ENCODE results near the gene KYAT1. TPM values are rescaled to one million over a fixed set of nuclear protein-coding genes. Genes with fewer than 3 reads are reported as not detected.

KYAT1 gene
- total RNA-seq: 10 to 100 TPM; 14.9 to 16.3 TPM

- H3K4me1 Mint-ChIP-seq: peaks cover 36% of the 10 kb centered on the region
Observed at GRCh38 chr9:128881884-128882676, at the start of gene KYAT1, which contains the start of gene LRRC8A. TSS of gene KYAT1 (minus strand) at chr9:128881950. CDS start at chr9:128845405, 36,545 bp downstream. TSS of gene LRRC8A (plus strand) at chr9:128882133. CDS start at chr9:128907165, 25,032 bp downstream.

GRCh38 chr9:128929560-128929959 is 47.8 kb upstream of the KYAT1 start:
- Mint-ChIP-seq H3K9me3 (no peaks in the 10 kb centered on the region), H3K27ac (no peak overlapping the region), H3K4me3 (no peak overlapping the region), H3K27me3 (no peaks in the 10 kb centered on the region), H3K4me1 (peaks cover 11% of the 10 kb centered on the region), H3K36me3 (no peaks in the 10 kb centered on the region)
- DNase-seq (no peak), ATAC-seq (ENCODE audit: low read depth) (no peak)
- POLR2A ChIA-PET: no interaction called here

More at GRCh38 chr9:128881884-128882676, at the start of gene KYAT1, which contains the start of gene LRRC8A:
- POLR2A ChIA-PET: interaction anchor here (0.6 to 4.1 kb wide), 10 partner anchors 16 to 426 kb away, joined by 3 to 34 read pairs (median 3); partner anchors contain the start of gene ODF2
- H3K27me3 Mint-ChIP-seq: no peaks in the 10 kb centered on the region
- peak; percentile 95 for ATAC-seq (ENCODE audit: low read depth)
- peak within 1 kb of the TSS; percentile 99 for H3K4me3 Mint-ChIP-seq
- peaks cover 6% of the 10 kb centered on the region for H3K36me3 Mint-ChIP-seq
- peak; percentile 99 for DNase-seq
- H3K9me3 Mint-ChIP-seq: no peaks in the 10 kb centered on the region
- H3K27ac Mint-ChIP-seq: peak within 1 kb of the TSS; percentile 96

- ATAC-seq (ENCODE audit: low read depth) (no peak), DNase-seq (no peak)
- H3K4me1 Mint-ChIP-seq: peaks cover 11% of the 10 kb centered on the region
- POLR2A ChIA-PET: interaction anchor here (0.7 to 1.2 kb wide), 2 partner anchors 17 to 47 kb away, joined by 3 read pairs; partner anchors contain the start of genes KYAT1 and LRRC8A
- no peaks in the 10 kb centered on the region for H3K27me3 Mint-ChIP-seq
- H3K9me3 Mint-ChIP-seq: no peaks in the 10 kb centered on the region
- no peak overlapping the region for H3K4me3 Mint-ChIP-seq
- no peaks in the 10 kb centered on the region for H3K36me3 Mint-ChIP-seq
- no peak overlapping the region for H3K27ac Mint-ChIP-seq
Observed at GRCh38 chr9:128928624-128929023, 46.9 kb upstream of the KYAT1 start.

GRCh38 chr9:128927731-128928411 is 46.1 kb upstream of the KYAT1 start:
- Mint-ChIP-seq H3K36me3 (no peaks in the 10 kb centered on the region), H3K4me1 (peaks cover 11% of the 10 kb centered on the region), H3K9me3 (no peaks in the 10 kb centered on the region), H3K4me3 (no peak overlapping the region), H3K27me3 (no peaks in the 10 kb centered on the region), H3K27ac (peak overlapping the region; percentile 7)
- POLR2A ChIA-PET: interaction anchor here (1.2 kb wide), 1 partner anchor 46 kb away, joined by 3 read pairs; the partner anchor contains the start of genes KYAT1 and LRRC8A
- ATAC-seq (ENCODE audit: low read depth) (peak; percentile 65), DNase-seq (peak; percentile 55)

- Mint-ChIP-seq H3K27ac (no peak overlapping the region), H3K4me1 (peaks cover 11% of the 10 kb centered on the region), H3K27me3 (no peaks in the 10 kb centered on the region), H3K4me3 (no peak overlapping the region), H3K36me3 (peaks cover 2% of the 10 kb centered on the region), H3K9me3 (no peaks in the 10 kb centered on the region)
- DNase-seq (no peak), ATAC-seq (ENCODE audit: low read depth) (no peak)
- POLR2A ChIA-PET: interaction anchor here (0.8 to 1.3 kb wide), 2 partner anchors 41 to 180 kb away, joined by 3 to 4 read pairs; partner anchors contain the start of genes KYAT1 and LRRC8A
Observed at GRCh38 chr9:128923493-128923883, 41.7 kb upstream of the KYAT1 start.

GRCh38 chr9:128921881-128922763 is 40.4 kb upstream of the KYAT1 start:
- no peak overlapping the region for H3K27ac Mint-ChIP-seq
- H3K36me3 Mint-ChIP-seq: peaks cover 9% of the 10 kb centered on the region
- H3K9me3 Mint-ChIP-seq: no peaks in the 10 kb centered on the region
- H3K27me3 Mint-ChIP-seq: no peaks in the 10 kb centered on the region
- ATAC-seq (ENCODE audit: low read depth) (peak; percentile 32), DNase-seq (no peak)
- H3K4me3 Mint-ChIP-seq: no peak overlapping the region
- H3K4me1 Mint-ChIP-seq: peaks cover 5% of the 10 kb centered on the region
- POLR2A ChIA-PET: interaction anchor here (0.6 to 1.3 kb wide), 3 partner anchors 21 to 315 kb away, joined by 4 to 5 read pairs (median 4); partner anchors contain the start of genes KYAT1 and LRRC8A

DNA sequence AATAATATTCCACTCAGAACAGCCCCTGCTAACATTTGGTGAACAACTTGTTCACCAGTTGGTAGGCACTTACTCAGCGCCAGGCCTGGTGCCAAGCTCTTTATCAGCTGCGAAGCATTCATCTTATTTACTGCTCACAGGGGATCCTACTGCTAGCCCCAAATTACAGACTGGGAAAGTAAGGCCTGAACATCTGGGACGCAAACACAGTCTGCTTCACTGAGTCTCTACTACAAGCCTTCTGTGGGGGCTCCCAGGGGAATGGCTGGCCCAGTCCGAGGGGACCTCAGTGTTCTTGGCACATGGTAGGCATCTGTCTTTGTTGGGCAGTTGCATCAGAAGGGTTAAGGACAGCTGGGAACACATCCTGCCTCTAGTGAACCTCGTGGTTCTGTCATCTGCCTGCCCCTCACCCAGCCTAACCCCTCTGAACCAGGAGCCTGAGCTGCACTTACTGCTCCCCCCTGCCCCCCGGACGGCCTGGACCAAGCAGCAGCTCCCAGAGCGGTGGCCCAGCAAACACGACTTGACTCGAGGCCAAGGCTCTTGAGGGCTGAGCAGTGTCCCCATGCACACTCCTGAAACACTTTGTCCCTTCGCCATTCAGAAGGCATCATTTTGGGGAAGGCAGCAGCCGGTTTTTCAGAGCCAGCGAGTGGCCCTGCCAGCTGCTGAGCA is 38.8 kb upstream of the KYAT1 start, which contains the start of gene PHYHD1:
Gene PHYHD1 (plus strand): TSS at position 602 of the 678 bp plus-strand sequence. CDS start 1,342 bp downstream, outside the sequence.
- Mint-ChIP-seq H3K4me3 (no peak within 1 kb of the TSS), H3K4me1 (no peaks in the 10 kb centered on the region), H3K9me3 (no peaks in the 10 kb centered on the region), H3K36me3 (peaks cover 13% of the 10 kb centered on the region), H3K27ac (peak within 1 kb of the TSS; percentile 21), H3K27me3 (no peaks in the 10 kb centered on the region)
- POLR2A ChIA-PET: interaction anchor here (0.6 kb wide), 1 partner anchor 14 kb away, joined by 7 read pairs; no protein-coding TSS in a partner anchor
- ATAC-seq (ENCODE audit: low read depth) (no peak), DNase-seq (no peak)

GRCh38 chr9:128919402-128920089 is 37.8 kb upstream of the KYAT1 start:
- POLR2A ChIA-PET: no interaction called here
- peaks cover 13% of the 10 kb centered on the region for H3K36me3 Mint-ChIP-seq
- no peaks in the 10 kb centered on the region for H3K27me3 Mint-ChIP-seq
- no peaks in the 10 kb centered on the region for H3K9me3 Mint-ChIP-seq
- no peak for ATAC-seq (ENCODE audit: low read depth)
- H3K4me3 Mint-ChIP-seq: no peak overlapping the region
- no peak for DNase-seq
- H3K27ac Mint-ChIP-seq: no peak overlapping the region
- no peaks in the 10 kb centered on the region for H3K4me1 Mint-ChIP-seq

GRCh38 chr9:128918921-128919320 is 37.2 kb upstream of the KYAT1 start:
- no peaks in the 10 kb centered on the region for H3K27me3 Mint-ChIP-seq
- H3K9me3 Mint-ChIP-seq: no peaks in the 10 kb centered on the region
- no peaks in the 10 kb centered on the region for H3K4me1 Mint-ChIP-seq
- DNase-seq (no peak), ATAC-seq (ENCODE audit: low read depth) (no peak)
- H3K36me3 Mint-ChIP-seq: peaks cover 13% of the 10 kb centered on the region
- H3K27ac Mint-ChIP-seq: no peak overlapping the region
- no peak overlapping the region for H3K4me3 Mint-ChIP-seq
- POLR2A ChIA-PET: no interaction called here

DNA sequence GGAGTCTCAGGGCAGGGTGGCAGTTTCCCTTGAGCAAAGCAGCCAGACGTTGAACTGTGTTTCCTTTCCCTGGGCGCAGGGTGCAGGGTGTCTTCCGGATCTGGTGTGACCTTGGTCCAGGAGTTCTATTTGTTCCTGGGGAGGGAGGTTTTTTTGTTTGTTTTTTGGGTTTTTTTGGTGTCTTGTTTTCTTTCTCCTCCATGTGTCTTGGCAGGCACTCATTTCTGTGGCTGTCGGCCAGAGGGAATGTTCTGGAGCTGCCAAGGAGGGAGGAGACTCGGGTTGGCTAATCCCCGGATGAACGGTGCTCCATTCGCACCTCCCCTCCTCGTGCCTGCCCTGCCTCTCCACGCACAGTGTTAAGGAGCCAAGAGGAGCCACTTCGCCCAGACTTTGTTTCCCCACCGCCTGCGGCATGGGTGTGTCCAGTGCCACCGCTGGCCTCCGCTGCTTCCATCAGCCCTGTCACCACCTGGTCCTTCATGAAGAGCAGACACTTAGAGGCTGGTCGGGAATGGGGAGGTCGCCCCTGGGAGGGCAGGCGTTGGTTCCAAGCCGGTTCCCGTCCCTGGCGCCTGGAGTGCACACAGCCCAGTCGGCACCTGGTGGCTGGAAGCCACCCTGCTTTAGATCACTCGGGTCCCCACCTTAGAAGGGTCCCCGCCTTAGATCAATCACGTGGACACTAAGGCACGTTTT is 35.5 kb upstream of the KYAT1 start:
- POLR2A ChIA-PET: interaction anchor here (1.2 kb wide), 1 partner anchor 15 kb away, joined by 3 read pairs; no protein-coding TSS in a partner anchor

DNA sequence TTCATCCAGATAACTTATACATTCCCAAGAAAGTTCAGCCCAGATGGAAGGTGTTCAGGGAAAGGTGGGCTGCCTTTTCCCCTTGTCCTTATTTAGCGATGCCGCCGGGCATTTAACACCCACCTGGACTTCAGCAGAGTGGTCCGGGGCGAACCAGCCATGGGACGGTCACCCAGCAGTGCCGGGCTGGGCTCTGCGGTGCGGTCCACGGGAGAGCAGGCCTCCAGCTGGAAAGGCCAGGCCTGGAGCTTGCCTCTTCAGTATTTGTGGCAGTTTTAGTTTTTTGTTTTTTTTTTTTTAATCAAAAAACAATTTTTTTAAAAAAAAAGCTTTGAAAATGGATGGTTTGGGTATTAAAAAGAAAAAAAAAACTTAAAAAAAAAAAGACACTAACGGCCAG is 35.0 kb upstream of the KYAT1 start:
- H3K27ac Mint-ChIP-seq: no peak overlapping the region
- H3K4me3 Mint-ChIP-seq: no peak overlapping the region
- POLR2A ChIA-PET: no interaction called here
- no peak for ATAC-seq (ENCODE audit: low read depth)
- no peaks in the 10 kb centered on the region for H3K9me3 Mint-ChIP-seq
- peaks cover 25% of the 10 kb centered on the region for H3K36me3 Mint-ChIP-seq
- no peak for DNase-seq
- H3K27me3 Mint-ChIP-seq: no peaks in the 10 kb centered on the region
- peaks cover 15% of the 10 kb centered on the region for H3K4me1 Mint-ChIP-seq

More for the DNA sequence above, 35.5 kb upstream of the KYAT1 start:
- Mint-ChIP-seq H3K4me3 (no peak overlapping the region), H3K27ac (no peak overlapping the region), H3K4me1 (peaks cover 14% of the 10 kb centered on the region), H3K36me3 (peaks cover 22% of the 10 kb centered on the region), H3K9me3 (no peaks in the 10 kb centered on the region), H3K27me3 (no peaks in the 10 kb centered on the region)
- DNase-seq: no peak
- no peak for ATAC-seq (ENCODE audit: low read depth)

Data from activated naive CD8-positive, alpha-beta T cell treated with anti-CD3 and anti-CD28 coated beads, Interleukin-2, amount 10 ng/mL, durations not matched to agents 7 days and 5 days (primary cell).